ENCODE results near the gene TRIM3. TPM values are rescaled to one million over a fixed set of nuclear protein-coding genes. Genes with fewer than 3 reads are reported as not detected.

Gene TRIM3
- total RNA-seq, 2 donors from 2014 or later, result 20.3 to 23.7 TPM

DNA sequence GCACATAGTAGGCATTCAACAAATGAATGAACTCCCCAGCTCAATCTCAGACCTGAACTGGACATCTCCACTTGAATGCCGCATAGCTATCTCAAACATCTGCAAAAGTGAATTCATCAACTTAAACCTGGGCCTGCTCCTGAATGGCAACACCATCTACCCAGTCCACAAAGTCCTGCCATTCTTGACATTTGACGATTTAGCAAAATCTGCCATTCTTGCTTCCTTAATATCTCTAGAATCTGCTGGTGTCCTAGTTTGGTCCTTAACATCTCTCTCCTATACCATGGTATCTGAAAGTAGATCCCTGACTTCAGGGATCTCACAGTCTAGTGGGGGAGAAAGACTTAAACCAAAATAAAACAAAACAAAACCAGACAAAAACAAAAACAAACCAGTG is 20.6 kb downstream of the TRIM3 start:
- Histone ChIP-seq H3K4me1 (replicated peaks) (no peaks in the 10 kb centered on the region), H3K36me3 (peaks cover 0 to 22% of the 10 kb centered on the region in 2 donors), H3K4me3 (no peak overlapping the region), H3K27me3 (replicated peaks; ENCODE audit: insufficient read depth) (no peaks in the 10 kb centered on the region), H3K9me3 (no peaks in the 10 kb centered on the region), H3K27ac (no peak overlapping the region)
- TF ChIP-seq POLR2AphosphoS5 (IDR thresholded peaks at IDR 0.05), result no peak
- no peak for TF ChIP-seq POLR2A (IDR thresholded peaks at IDR 0.05)
- no peak for TF ChIP-seq CTCF (IDR thresholded peaks at IDR 0.05)
- no peak for DNase-seq (ENCODE audit: low spot score)
- 95% methylated on average over 2 of the region's 2 CpGs for WGBS
- intact Hi-C loops (cut with DNase I), result no loop called here

- WGBS, result 93% methylated on average over 3 of the region's 3 CpGs
Observed at GRCh38 chr11:6452219-6452618, 21.5 kb downstream of the TRIM3 start.

GRCh38 chr11:6448574-6448973 is 25.2 kb downstream of the TRIM3 start:
- WGBS, result 89% methylated on average over 3 of the region's 3 CpGs
- TF ChIP-seq POLR2A (IDR thresholded peaks at IDR 0.05), result no peak
- TF ChIP-seq CTCF (IDR thresholded peaks at IDR 0.05), result no peak
- TF ChIP-seq POLR2AphosphoS5 (IDR thresholded peaks at IDR 0.05), result no peak
- intact Hi-C loops (cut with DNase I), result loop anchor here (10.0 kb wide), 1 partner anchor 424 kb away; no protein-coding TSS in a partner anchor

More at GRCh38 chr11:6452219-6452618, 21.5 kb downstream of the TRIM3 start:
- H3K4me1 ChIP-seq (replicated peaks), result no peaks in the 10 kb centered on the region
- TF ChIP-seq CTCF (IDR thresholded peaks at IDR 0.05) (no peak), POLR2AphosphoS5 (IDR thresholded peaks at IDR 0.05) (no peak), POLR2A (IDR thresholded peaks at IDR 0.05) (no peak)
- H3K9me3 ChIP-seq, result no peaks in the 10 kb centered on the region
- no peak overlapping the region for H3K4me3 ChIP-seq
- no peaks in the 10 kb centered on the region for H3K27me3 ChIP-seq (replicated peaks; ENCODE audit: insufficient read depth)
- intact Hi-C loops (cut with DNase I), result no loop called here
- H3K36me3 ChIP-seq, result peaks cover 0 to 16% of the 10 kb centered on the region in 2 donors
- H3K27ac ChIP-seq, result no peak overlapping the region
- DNase-seq (ENCODE audit: low spot score), result no peak

GRCh38 chr11:6443269-6444003 is 30.3 kb downstream of the TRIM3 start:
- Histone ChIP-seq H3K27me3 (replicated peaks; ENCODE audit: insufficient read depth) (no peaks in the 10 kb centered on the region), H3K27ac (no peak overlapping the region), H3K36me3 (no peaks in the 10 kb centered on the region), H3K9me3 (no peaks in the 10 kb centered on the region), H3K4me1 (replicated peaks) (no peaks in the 10 kb centered on the region), H3K4me3 (no peak overlapping the region)
- DNase-seq (ENCODE audit: low spot score), result peak; percentile 35
- 32% methylated on average over 5 of the region's 5 CpGs for WGBS
- TF ChIP-seq CTCF (IDR thresholded peaks at IDR 0.05) (peak; percentile 42 to 75 (median 68)), POLR2AphosphoS5 (IDR thresholded peaks at IDR 0.05) (no peak), POLR2A (IDR thresholded peaks at IDR 0.05) (no peak)
- intact Hi-C loops (cut with DNase I), result loop anchor here (10.0 kb wide), 1 partner anchor 419 kb away; no protein-coding TSS in a partner anchor

More at GRCh38 chr11:6448574-6448973, 25.2 kb downstream of the TRIM3 start:
- Histone ChIP-seq H3K4me3 (no peak overlapping the region), H3K36me3 (peaks cover 0 to 6% of the 10 kb centered on the region in 2 donors), H3K4me1 (replicated peaks) (no peaks in the 10 kb centered on the region), H3K27ac (no peak overlapping the region), H3K27me3 (replicated peaks; ENCODE audit: insufficient read depth) (no peaks in the 10 kb centered on the region), H3K9me3 (no peaks in the 10 kb centered on the region)
- no peak for DNase-seq (ENCODE audit: low spot score)

GRCh38 chr11:6442441-6442840 is 31.3 kb downstream of the TRIM3 start:
- Histone ChIP-seq H3K27me3 (replicated peaks; ENCODE audit: insufficient read depth) (no peaks in the 10 kb centered on the region), H3K36me3 (no peaks in the 10 kb centered on the region), H3K4me3 (no peak overlapping the region), H3K27ac (no peak overlapping the region), H3K9me3 (no peaks in the 10 kb centered on the region), H3K4me1 (replicated peaks) (no peaks in the 10 kb centered on the region)
- WGBS, result 79% methylated on average over 4 of the region's 4 CpGs
- no peak for TF ChIP-seq POLR2A (IDR thresholded peaks at IDR 0.05)
- TF ChIP-seq POLR2AphosphoS5 (IDR thresholded peaks at IDR 0.05), result no peak
- no peak for TF ChIP-seq CTCF (IDR thresholded peaks at IDR 0.05)
- no peak for DNase-seq (ENCODE audit: low spot score)
- intact Hi-C loops (cut with DNase I), result loop anchor here (1.0 to 10.0 kb wide), 2 partner anchors 63 to 418 kb away; no protein-coding TSS in a partner anchor

Data from prostate gland (tissue), 2 donors.